NCI-H345 treated with DMSO at 0.1 percent for 48 hours (cell line): Measurements from ENCODE around the gene NLRC5.
"Not testable (repeated sequence)": the region's sequence is repeated elsewhere in the genome, so short reads cannot be mapped to it uniquely, and the experiment has no call there.

Source experiments
- DNase-seq: peaks from one replicate; lab custom pipeline; 2025; ENCODE audit not compliant: unreplicated experiment; lab: John Stamatoyannopoulos, UW

The NLRC5 gene

GRCh38 chr16:56960681-56961281, 28.6 kb upstream of the NLRC5 start:
- DNase-seq = no peak

- DNase-seq = no peak
Observed at GRCh38 chr16:56961386-56961785, 28.0 kb upstream of the NLRC5 start.

GRCh38 chr16:56961851-56962281, 27.5 kb upstream of the NLRC5 start, which contains the start of gene CETP:
Gene CETP (plus strand): TSS chr16:56961950. CDS start chr16:56961980, 30 bp downstream.
- DNase-seq = no peak

- DNase-seq = no peak
Observed at GRCh38 chr16:56964243-56965148, 24.9 kb upstream of the NLRC5 start.

GRCh38 chr16:56965149-56966092, 23.9 kb upstream of the NLRC5 start:
- no peak for DNase-seq

GRCh38 chr16:56966093-56966475, 23.3 kb upstream of the NLRC5 start:
- no peak for DNase-seq

GRCh38 chr16:56967733-56968132, 21.6 kb upstream of the NLRC5 start:
- no peak for DNase-seq

- no peak for DNase-seq
Observed at GRCh38 chr16:56969769-56970168, 19.6 kb upstream of the NLRC5 start.

- no peak for DNase-seq
Observed at GRCh38 chr16:56970934-56971767, 18.2 kb upstream of the NLRC5 start.

- no peak for DNase-seq
Observed at GRCh38 chr16:56971768-56972043, 17.7 kb upstream of the NLRC5 start.

- no peak for DNase-seq
Observed at GRCh38 chr16:56972403-56973293, 16.7 kb upstream of the NLRC5 start.

- no peak for DNase-seq
Observed at GRCh38 chr16:56973294-56973689, 16.1 kb upstream of the NLRC5 start.

GRCh38 chr16:56973899-56974298, 15.5 kb upstream of the NLRC5 start:
- not testable (repeated sequence) for DNase-seq

- no peak for DNase-seq
Observed at GRCh38 chr16:56974549-56975300, 14.6 kb upstream of the NLRC5 start.

GRCh38 chr16:56975714-56976113, 13.6 kb upstream of the NLRC5 start:
- no peak for DNase-seq

- DNase-seq = no peak
Observed at GRCh38 chr16:56977216-56977615, 12.1 kb upstream of the NLRC5 start.

GRCh38 chr16:56977823-56978430, 11.4 kb upstream of the NLRC5 start:
- DNase-seq = no peak

GRCh38 chr16:56980201-56980535, 9.2 kb upstream of the NLRC5 start:
- DNase-seq = no peak
